Measurements from ENCODE around the gene ZC3H6.

Gene ZC3H6

GRCh38 chr2:112301171-112301584 is 25.8 kb downstream of the ZC3H6 start:
- no peak for TF ChIP-seq TAF1 (IDR thresholded peaks at IDR 0.05; ENCODE audit: borderline replicate concordance, insufficient read depth, low read length)
- no peak for TF ChIP-seq SIN3A (IDR thresholded peaks at IDR 0.05; ENCODE audit: borderline replicate concordance, insufficient read depth, low read length)

DNA sequence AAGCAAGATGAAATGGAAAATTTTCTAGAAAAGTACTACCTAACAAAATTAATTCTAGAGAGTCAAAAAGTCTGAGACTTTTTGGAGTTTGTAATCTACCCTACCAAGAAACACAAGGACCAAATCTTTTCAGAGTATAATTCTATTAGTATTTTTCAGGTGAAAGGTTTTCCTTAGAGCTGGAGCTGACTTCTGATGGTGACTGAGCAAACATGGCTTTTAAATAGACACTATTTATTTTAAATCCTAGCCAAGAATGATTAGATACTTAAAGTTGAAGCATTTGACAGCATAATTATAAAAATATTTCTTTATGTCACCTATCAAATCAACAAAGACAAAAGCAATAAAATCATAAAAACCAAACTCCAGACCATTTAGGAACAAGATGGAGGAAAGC is 26.6 kb downstream of the ZC3H6 start:
- TF ChIP-seq TAF1 (IDR thresholded peaks at IDR 0.05; ENCODE audit: borderline replicate concordance, insufficient read depth, low read length) (no peak), SIN3A (IDR thresholded peaks at IDR 0.05; ENCODE audit: borderline replicate concordance, insufficient read depth, low read length) (no peak), FOXP2 (optimal IDR thresholded peaks at IDR 0.05; ENCODE audit: borderline replicate concordance, extremely low read depth, extremely low read length, insufficient read depth) (no peak), POLR2AphosphoS5 (IDR thresholded peaks at IDR 0.05; ENCODE audit: low read depth, low read length) (no peak)
- TF ChIP-seq, protein P1, sequence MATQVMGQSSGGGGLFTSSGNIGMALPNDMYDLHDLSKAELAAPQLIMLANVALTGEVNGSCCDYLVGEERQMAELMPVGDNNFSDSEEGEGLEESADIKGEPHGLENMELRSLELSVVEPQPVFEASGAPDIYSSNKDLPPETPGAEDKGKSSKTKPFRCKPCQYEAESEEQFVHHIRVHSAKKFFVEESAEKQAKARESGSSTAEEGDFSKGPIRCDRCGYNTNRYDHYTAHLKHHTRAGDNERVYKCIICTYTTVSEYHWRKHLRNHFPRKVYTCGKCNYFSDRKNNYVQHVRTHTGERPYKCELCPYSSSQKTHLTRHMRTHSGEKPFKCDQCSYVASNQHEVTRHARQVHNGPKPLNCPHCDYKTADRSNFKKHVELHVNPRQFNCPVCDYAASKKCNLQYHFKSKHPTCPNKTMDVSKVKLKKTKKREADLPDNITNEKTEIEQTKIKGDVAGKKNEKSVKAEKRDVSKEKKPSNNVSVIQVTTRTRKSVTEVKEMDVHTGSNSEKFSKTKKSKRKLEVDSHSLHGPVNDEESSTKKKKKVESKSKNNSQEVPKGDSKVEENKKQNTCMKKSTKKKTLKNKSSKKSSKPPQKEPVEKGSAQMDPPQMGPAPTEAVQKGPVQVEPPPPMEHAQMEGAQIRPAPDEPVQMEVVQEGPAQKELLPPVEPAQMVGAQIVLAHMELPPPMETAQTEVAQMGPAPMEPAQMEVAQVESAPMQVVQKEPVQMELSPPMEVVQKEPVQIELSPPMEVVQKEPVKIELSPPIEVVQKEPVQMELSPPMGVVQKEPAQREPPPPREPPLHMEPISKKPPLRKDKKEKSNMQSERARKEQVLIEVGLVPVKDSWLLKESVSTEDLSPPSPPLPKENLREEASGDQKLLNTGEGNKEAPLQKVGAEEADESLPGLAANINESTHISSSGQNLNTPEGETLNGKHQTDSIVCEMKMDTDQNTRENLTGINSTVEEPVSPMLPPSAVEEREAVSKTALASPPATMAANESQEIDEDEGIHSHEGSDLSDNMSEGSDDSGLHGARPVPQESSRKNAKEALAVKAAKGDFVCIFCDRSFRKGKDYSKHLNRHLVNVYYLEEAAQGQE (IDR thresholded peaks at IDR 0.05; ENCODE audit: insufficient read depth in 1 of 2, low read depth in 2 of 2, low read length in 2 of 2): no peak

- TF ChIP-seq FOXP2 (optimal IDR thresholded peaks at IDR 0.05; ENCODE audit: borderline replicate concordance, extremely low read depth, extremely low read length, insufficient read depth): no peak
- TF ChIP-seq, protein P1 (IDR thresholded peaks at IDR 0.05; ENCODE audit: insufficient read depth in 1 of 2, low read depth in 2 of 2, low read length in 2 of 2): no peak
- TF ChIP-seq TAF1 (IDR thresholded peaks at IDR 0.05; ENCODE audit: borderline replicate concordance, insufficient read depth, low read length): no peak
- TF ChIP-seq SIN3A (IDR thresholded peaks at IDR 0.05; ENCODE audit: borderline replicate concordance, insufficient read depth, low read length): no peak
- no peak for TF ChIP-seq POLR2AphosphoS5 (IDR thresholded peaks at IDR 0.05; ENCODE audit: low read depth, low read length)
These were observed 29.0 kb downstream of the ZC3H6 start for GRCh38 chr2:112304298-112304941.

- no peak for TF ChIP-seq TAF1 (IDR thresholded peaks at IDR 0.05; ENCODE audit: borderline replicate concordance, insufficient read depth, low read length)
- TF ChIP-seq FOXP2 (optimal IDR thresholded peaks at IDR 0.05; ENCODE audit: borderline replicate concordance, extremely low read depth, extremely low read length, insufficient read depth): no peak
- TF ChIP-seq, protein P1 (IDR thresholded peaks at IDR 0.05; ENCODE audit: insufficient read depth in 1 of 2, low read depth in 2 of 2, low read length in 2 of 2): no peak
- TF ChIP-seq SIN3A (IDR thresholded peaks at IDR 0.05; ENCODE audit: borderline replicate concordance, insufficient read depth, low read length): no peak
- TF ChIP-seq POLR2AphosphoS5 (IDR thresholded peaks at IDR 0.05; ENCODE audit: low read depth, low read length): no peak
These were observed 29.7 kb downstream of the ZC3H6 start for GRCh38 chr2:112305132-112305531.

GRCh38 chr2:112310906-112311305 is 35.5 kb downstream of the ZC3H6 start:
- TF ChIP-seq TAF1 (IDR thresholded peaks at IDR 0.05; ENCODE audit: borderline replicate concordance, insufficient read depth, low read length) (no peak), FOXP2 (optimal IDR thresholded peaks at IDR 0.05; ENCODE audit: borderline replicate concordance, extremely low read depth, extremely low read length, insufficient read depth) (no peak), SIN3A (IDR thresholded peaks at IDR 0.05; ENCODE audit: borderline replicate concordance, insufficient read depth, low read length) (no peak), POLR2AphosphoS5 (IDR thresholded peaks at IDR 0.05; ENCODE audit: low read depth, low read length) (no peak)
- TF ChIP-seq, protein P1 (IDR thresholded peaks at IDR 0.05; ENCODE audit: insufficient read depth in 1 of 2, low read depth in 2 of 2, low read length in 2 of 2): no peak

All from PFSK-1 (cell line).